Lower lobe of right lung (tissue), 2 donors: Measurements from ENCODE around the gene CTNNA3. TPM values are rescaled to one million over a fixed set of nuclear protein-coding genes. Genes with fewer than 3 reads are reported as not detected.

Experiments
- ATAC-seq, 2 donors: fragments of 200-7000 bp; cut with Tn5 transposase; one replicate each; pipeline ENCODE4 v1.9.1; 2020 to 2022; ENCODE audit warnings: mild to moderate bottlenecking in 2 of 2, moderate library complexity in 2 of 2
- DNase-seq: peaks from one replicate; pipeline ENCODE4 v3.0.0-alpha.2; 2020
- H3K27ac ChIP-seq: fragments of 200-600 bp; one replicate; pipeline ENCODE4 v1.8.0; 2022
- H3K27me3 ChIP-seq: fragments of 200-600 bp; one replicate; pipeline ENCODE4 v1.8.0; 2022; ENCODE audit warnings: low read depth
- H3K36me3 ChIP-seq: fragments of 200-600 bp; one replicate; pipeline ENCODE4 v1.8.0; 2022; ENCODE audit warnings: mild to moderate bottlenecking
- H3K4me1 ChIP-seq: fragments of 200-600 bp; one replicate; pipeline ENCODE4 v1.8.0; 2022
- H3K4me3 ChIP-seq: fragments of 200-600 bp; one replicate; pipeline ENCODE4 v1.8.0; 2022; ENCODE audit warnings: mild to moderate bottlenecking
- H3K9me3 ChIP-seq: fragments of 200-600 bp; one replicate; pipeline ENCODE4 v1.8.0; 2022
- CTCF ChIP-seq: fragments of 200-600 bp; IDR thresholded peaks from one replicate; pipeline ENCODE4 v1.8.0; 2022; ENCODE audit warnings: antibody characterized with exemption, mild to moderate bottlenecking
- intact Hi-C: fragments of 100-400 bp; cut with DNase I; formaldehyde crosslinking; loops from one replicate; pipeline ENCODE4 v1.11.0; 2022
- total RNA-seq: library from RNA; stranded (reverse); fragmentation: NEBNext Ultra II Directional; extraction: Animal tissue kit (Norgen Biotek cat#: 25700); gene quantifications from one replicate; pipeline ENCODE4 v1.2.1, GENCODE V29; 2021
- donor health status: DM: no; HTN: yes; CAD: no; lungs with severe emphysema.

CTNNA3 gene
- total RNA-seq, 1 donor from 2014 or later = not detected

GRCh38 chr10:67280405-67280804 is 415.6 kb downstream of the CTNNA3 start:
- Histone ChIP-seq H3K4me1 (no peaks in the 10 kb centered on the region), H3K4me3 (no peak overlapping the region), H3K9me3 (no peaks in the 10 kb centered on the region), H3K27me3 (no peaks in the 10 kb centered on the region), H3K27ac (no peak overlapping the region), H3K36me3 (no peaks in the 10 kb centered on the region)
- intact Hi-C loops = no loop called here
- ATAC-seq = no peak
- DNase-seq = no peak
- no peak for TF ChIP-seq CTCF

- Histone ChIP-seq H3K27me3 (no peaks in the 10 kb centered on the region), H3K4me1 (no peaks in the 10 kb centered on the region), H3K9me3 (no peaks in the 10 kb centered on the region), H3K36me3 (no peaks in the 10 kb centered on the region), H3K4me3 (no peak overlapping the region), H3K27ac (no peak overlapping the region)
- DNase-seq = no peak
- no peak for TF ChIP-seq CTCF
- intact Hi-C loops = no loop called here
- ATAC-seq = no peak
These were observed 418.6 kb downstream of the CTNNA3 start for GRCh38 chr10:67277402-67277801.

- Histone ChIP-seq H3K4me1 (no peaks in the 10 kb centered on the region), H3K4me3 (no peak overlapping the region), H3K36me3 (no peaks in the 10 kb centered on the region), H3K27me3 (no peaks in the 10 kb centered on the region), H3K27ac (no peak overlapping the region), H3K9me3 (no peaks in the 10 kb centered on the region)
- TF ChIP-seq CTCF = no peak
- DNase-seq (no peak), ATAC-seq (no peak)
- intact Hi-C loops = no loop called here
These were observed 426.2 kb downstream of the CTNNA3 start for GRCh38 chr10:67269828-67270227.

- no peak overlapping the region for H3K27ac ChIP-seq
- no peak for ATAC-seq
- no peaks in the 10 kb centered on the region for H3K9me3 ChIP-seq
- intact Hi-C loops = no loop called here
- DNase-seq = no peak
- H3K4me1 ChIP-seq = no peaks in the 10 kb centered on the region
- H3K36me3 ChIP-seq = no peaks in the 10 kb centered on the region
- TF ChIP-seq CTCF = no peak
- H3K27me3 ChIP-seq = no peaks in the 10 kb centered on the region
- H3K4me3 ChIP-seq = no peak overlapping the region
These were observed 427.8 kb downstream of the CTNNA3 start for GRCh38 chr10:67268146-67268545.

GRCh38 chr10:67262675-67263074 is 433.3 kb downstream of the CTNNA3 start:
- ATAC-seq (no peak), DNase-seq (no peak)
- no peaks in the 10 kb centered on the region for H3K9me3 ChIP-seq
- TF ChIP-seq CTCF = no peak
- H3K36me3 ChIP-seq = no peaks in the 10 kb centered on the region
- H3K4me3 ChIP-seq = no peak overlapping the region
- no peaks in the 10 kb centered on the region for H3K27me3 ChIP-seq
- H3K4me1 ChIP-seq = no peaks in the 10 kb centered on the region
- intact Hi-C loops = no loop called here
- no peak overlapping the region for H3K27ac ChIP-seq

- Histone ChIP-seq H3K27me3 (no peaks in the 10 kb centered on the region), H3K36me3 (no peaks in the 10 kb centered on the region), H3K9me3 (no peaks in the 10 kb centered on the region), H3K4me1 (no peaks in the 10 kb centered on the region), H3K4me3 (no peak overlapping the region), H3K27ac (no peak overlapping the region)
- no peak for DNase-seq
- no peak for TF ChIP-seq CTCF
- intact Hi-C loops = no loop called here
- ATAC-seq = no peak
These were observed 434.6 kb downstream of the CTNNA3 start for GRCh38 chr10:67261300-67261797.
